HepG2 (cell line): ENCODE measurements around the gene PEA15. TPM values are rescaled to one million over a fixed set of nuclear protein-coding genes. Genes with fewer than 3 reads are reported as not detected.

ENCODE experiments used
- ATAC-seq: fragments of 200-7000 bp; cut with Tn5 transposase; 3 replicates; pipeline ENCODE4 v1.9.1; 2020; ENCODE audit warnings: mild to moderate bottlenecking, moderate library complexity
- BruUV-seq: library from RNA; stranded (reverse); fragments of 400-500 nt; replicated peaks from 2 replicates; lab custom pipeline; 2021; lab: Mats Ljungman, UMichigan
- CTCF ChIA-PET: fragments of 300-600 bp; formaldehyde crosslinking; extraction: SDS; loops from one replicate; lab custom pipeline; 2021; ENCODE audit warnings: low total read pairs, inconsistent platforms, low intra/inter-chr PET ratio; lab: Yijun Ruan, JAX
- POLR2A ChIA-PET: fragments of 350-600 bp; sonication (Branson Sonifier 250); formaldehyde crosslinking; loops from one replicate; lab custom pipeline; 2020; ENCODE audit warnings: antibody characterized with exemption, inconsistent platforms; lab: Yijun Ruan, JAX
- DNase-seq: peaks from one replicate; pipeline ENCODE4 v3.0.0-alpha.2; 2015; ENCODE audit warnings: low spot score
- FAIRE-seq: peaks from 3 replicates; lab custom pipeline; 2011; peaks lifted over from hg19 to GRCh38; lab: Jason Lieb, UNC
- H2AFZ ChIP-seq: one replicate; pipeline ENCODE4 v1.6.1; 2011; ENCODE audit warnings: low read length, inconsistent platforms
- H3K27ac ChIP-seq: fragments of 300-600 bp; 3 replicates; pipeline ENCODE4 v1.8.0; 2011; ENCODE audit warnings: mixed run types, mild to moderate bottlenecking, mixed read lengths, low read length, inconsistent platforms; ENCODE audit not compliant: insufficient read depth; ENCODE audit errors: extremely low read length
- H3K27me3 ChIP-seq, 2 experiments: fragments of 200-600 bp in 1 of 2; 2 replicates in 1 of 2; 3 replicates in 1 of 2; pipeline versions ENCODE4 v1.6.0 to v1.8.0; 2011; ENCODE audit warnings: low read length in 2 of 2, mild to moderate bottlenecking in 2 of 2, moderate library complexity in 2 of 2, inconsistent platforms in 1 of 2; ENCODE audit not compliant: insufficient read depth in 2 of 2, control insufficient read depth in 1 of 2
- H3K36me3 ChIP-seq, 2 experiments: fragments of 200-600 bp in 1 of 2; replicated peaks in 1 of 2; 2 replicates in 1 of 2; 3 replicates in 1 of 2; pipeline versions ENCODE4 v1.5.1 to v1.8.0; 2011; ENCODE audit warnings: low read length in 2 of 2, inconsistent platforms in 1 of 2; ENCODE audit not compliant: insufficient read depth in 2 of 2, control insufficient read depth in 1 of 2
- H3K4me1 ChIP-seq: 2 replicates; pipeline ENCODE4 v1.5.1; 2012; ENCODE audit warnings: low read length, inconsistent platforms; ENCODE audit not compliant: insufficient read depth
- H3K4me2 ChIP-seq: 2 replicates; pipeline ENCODE4 v1.6.0; 2011; ENCODE audit warnings: low read depth, low read length, inconsistent platforms
- H3K4me3 ChIP-seq, 3 experiments: fragments of 200-600 bp in 1 of 3; sonication (generic), shearing (Covaris generic) in 1 of 3; replicated peaks in 1 of 3; 2 replicates each; pipeline ENCODE4 v1.5.1; 2011 to 2016; ENCODE audit warnings: low read length in 3 of 3, inconsistent platforms in 2 of 3, low read depth in 2 of 3, mild to moderate bottlenecking in 2 of 3, control low read depth in 1 of 3, mixed read lengths in 1 of 3; ENCODE audit not compliant: insufficient read depth in 1 of 3
- H3K79me2 ChIP-seq: one replicate; pipeline ENCODE4 v1.6.1; 2011; ENCODE audit warnings: low read length, inconsistent platforms; ENCODE audit not compliant: insufficient read depth
- H3K9ac ChIP-seq: 2 replicates; pipeline ENCODE4 v1.6.0; 2011; ENCODE audit warnings: mild to moderate bottlenecking, low read depth, low read length, inconsistent platforms; ENCODE audit not compliant: insufficient read depth
- H3K9me3 ChIP-seq: 2 replicates; pipeline ENCODE4 v1.5.1; 2012; ENCODE audit warnings: mild to moderate bottlenecking, low read length
- H4K20me1 ChIP-seq: 2 replicates; pipeline ENCODE4 v1.6.0; 2011; ENCODE audit warnings: inconsistent platforms, mild to moderate bottlenecking, low read length, moderate library complexity; ENCODE audit not compliant: insufficient read depth
- CENPT ChIP-seq: sonication (generic); formaldehyde crosslinking; IDR thresholded peaks from 2 replicates; pipeline ENCODE4 v1.8.0; 2022; ENCODE audit warnings: low read depth, mild to moderate bottlenecking, moderate library complexity, missing genetic modification reagents
- EHMT2 ChIP-seq: fragments of 200-600 bp; sonication (generic); IDR thresholded peaks from 2 replicates; pipeline ENCODE4 v1.7.0; 2017; ENCODE audit warnings: antibody characterized with exemption, low read depth, low read length, borderline replicate concordance
- EZH2 ChIP-seq: conservative IDR thresholded peaks from 2 replicates; pipeline ENCODE4 v1.6.1; 2012; ENCODE audit warnings: mild to moderate bottlenecking, low read depth, low read length, moderate library complexity
- GTF2F1 ChIP-seq: fragments of 150-350 bp; IDR thresholded peaks from 2 replicates; pipeline ENCODE4 v1.6.1; 2014; ENCODE audit warnings: low read length
- NFE2L1 ChIP-seq: sonication (generic); formaldehyde crosslinking; IDR thresholded peaks from 2 replicates; pipeline ENCODE4 v1.4.0; 2020; ENCODE audit warnings: missing genetic modification reagents, mild to moderate bottlenecking, borderline replicate concordance
- RBAK ChIP-seq: sonication (generic); formaldehyde crosslinking; IDR thresholded peaks from 2 replicates; pipeline ENCODE4 v1.5.1; 2020; ENCODE audit warnings: mild to moderate bottlenecking, missing genetic modification reagents
- RFX5 ChIP-seq: IDR thresholded peaks from 2 replicates; pipeline ENCODE4 v1.6.1; 2011; ENCODE audit warnings: low read depth, low read length, improper control_type of control experiment
- ZBTB42 ChIP-seq: sonication (generic); formaldehyde crosslinking; IDR thresholded peaks from 2 replicates; pipeline ENCODE4 v1.5.0; 2020; ENCODE audit warnings: mild to moderate bottlenecking, missing genetic modification reagents
- ZMYM2 ChIP-seq: sonication (generic); formaldehyde crosslinking; IDR thresholded peaks from 2 replicates; pipeline ENCODE4 v1.8.0; 2022; ENCODE audit warnings: mild to moderate bottlenecking, missing genetic modification reagents
- ZNF263 ChIP-seq: sonication (generic); formaldehyde crosslinking; IDR thresholded peaks from 2 replicates; pipeline ENCODE4 v1.4.0; 2020; ENCODE audit warnings: missing genetic modification reagents
- ZNF644 ChIP-seq: IDR thresholded peaks from 2 replicates; pipeline ENCODE4 v1.6.1; 2016; ENCODE audit warnings: low read depth
- ZNF879 ChIP-seq: sonication (generic); formaldehyde crosslinking; IDR thresholded peaks from 2 replicates; pipeline ENCODE4 v1.8.1; 2023; ENCODE audit warnings: missing genetic modification reagents
- ZSCAN22 ChIP-seq: sonication (generic); formaldehyde crosslinking; IDR thresholded peaks from 2 replicates; pipeline ENCODE4 v1.4.0; 2020; ENCODE audit warnings: mild to moderate bottlenecking, missing genetic modification reagents
- WGBS: methylation state at CpG from one replicate; pipeline ENCODE4 v1.1.6; 2017; ENCODE audit warnings: low lambda C conversion rate; 5-methylcytosine and 5-hydroxymethylcytosine counted together
- in situ Hi-C: cut with HindIII; loops from 2 replicates; pipeline ENCODE4 v1.10.0; 2017; ENCODE audit warnings: low pct_unique_long_range_greater_than_20kb; ENCODE audit not compliant: extremely low pct_ligation_motif_present
- intact Hi-C: fragments of 100-400 bp; cut with micrococcal nuclease; formaldehyde crosslinking; loops from one replicate; pipeline ENCODE4 v1.10.0; 2022; ENCODE audit not compliant: unreplicated experiment
- polyA plus RNA-seq, 8 experiments: library from polyadenylated mRNA; depleted of rRNA in 3 of 8; stranded (reverse) in 7 of 8; unstranded in 1 of 8; fragments of >200 nt; fragmentation: Illumina TruSeq in 4 of 8; extraction: Trizol in 4 of 8; gene quantifications; 2 replicates each; pipeline versions ENCODE4 v1.2.1 to v1.2.3, GENCODE V29; 2011 to 2016; ENCODE audit warnings: low read depth in 4 of 8, missing spikeins in 1 of 8, mixed read lengths in 1 of 8; ENCODE audit not compliant: insufficient read depth in 1 of 8
- total RNA-seq, 5 experiments: library from RNA; depleted of rRNA; stranded (reverse); fragments of >200 nt; fragmentation: Illumina TruSeq; extraction: Trizol; gene quantifications; 2 replicates each; pipeline ENCODE4 v1.2.3, GENCODE V29; 2016; ENCODE audit warnings: low read depth in 1 of 5
- TF ChIP-seq, protein P1 (sequence below): IDR thresholded peaks from 2 replicates; pipeline ENCODE4 v1.6.1; 2012; ENCODE audit warnings: inconsistent platforms
- TF ChIP-seq, protein P2 (sequence below): IDR thresholded peaks from 2 replicates; pipeline ENCODE4 v1.6.1; 2012; ENCODE audit warnings: low read length, improper control_type of control experiment
- TF ChIP-seq, protein P3 (sequence below): sonication (generic); formaldehyde crosslinking; IDR thresholded peaks from 2 replicates; pipeline ENCODE4 v1.5.0; 2020; ENCODE audit warnings: mild to moderate bottlenecking, missing genetic modification reagents

The PEA15 gene
- total and polyA plus RNA-seq, 2 of the 13 experiments (the other 11 are each of a cell fraction or from before 2014, with no cell fraction given) = 12.1 to 35.2 TPM

DNA sequence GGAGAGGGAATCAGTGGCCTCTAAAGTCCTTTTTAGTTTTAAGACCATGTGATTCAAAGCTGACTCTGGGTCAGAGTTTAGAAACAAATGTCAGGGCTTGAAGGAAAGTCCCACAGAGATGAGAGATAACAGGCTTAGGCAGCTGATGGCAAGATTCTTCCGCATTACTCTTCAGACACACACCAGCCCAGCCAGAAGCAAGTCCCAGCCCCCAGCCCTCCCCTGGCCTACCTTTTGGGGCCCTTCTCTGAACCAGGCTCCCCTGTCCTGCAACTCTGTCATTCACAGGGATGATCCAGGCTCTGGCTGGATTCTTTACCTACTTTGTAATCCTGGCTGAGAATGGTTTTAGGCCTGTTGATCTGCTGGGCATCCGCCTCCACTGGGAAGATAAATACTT, 28.0 kb upstream of the PEA15 start (continued):
- no peak for TF ChIP-seq EHMT2
- no peak for TF ChIP-seq ZNF879 (CRISPR knock-in tag)
- TF ChIP-seq, protein P1, sequence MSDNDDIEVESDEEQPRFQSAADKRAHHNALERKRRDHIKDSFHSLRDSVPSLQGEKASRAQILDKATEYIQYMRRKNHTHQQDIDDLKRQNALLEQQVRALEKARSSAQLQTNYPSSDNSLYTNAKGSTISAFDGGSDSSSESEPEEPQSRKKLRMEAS = no peak
- TF ChIP-seq, protein P2, sequence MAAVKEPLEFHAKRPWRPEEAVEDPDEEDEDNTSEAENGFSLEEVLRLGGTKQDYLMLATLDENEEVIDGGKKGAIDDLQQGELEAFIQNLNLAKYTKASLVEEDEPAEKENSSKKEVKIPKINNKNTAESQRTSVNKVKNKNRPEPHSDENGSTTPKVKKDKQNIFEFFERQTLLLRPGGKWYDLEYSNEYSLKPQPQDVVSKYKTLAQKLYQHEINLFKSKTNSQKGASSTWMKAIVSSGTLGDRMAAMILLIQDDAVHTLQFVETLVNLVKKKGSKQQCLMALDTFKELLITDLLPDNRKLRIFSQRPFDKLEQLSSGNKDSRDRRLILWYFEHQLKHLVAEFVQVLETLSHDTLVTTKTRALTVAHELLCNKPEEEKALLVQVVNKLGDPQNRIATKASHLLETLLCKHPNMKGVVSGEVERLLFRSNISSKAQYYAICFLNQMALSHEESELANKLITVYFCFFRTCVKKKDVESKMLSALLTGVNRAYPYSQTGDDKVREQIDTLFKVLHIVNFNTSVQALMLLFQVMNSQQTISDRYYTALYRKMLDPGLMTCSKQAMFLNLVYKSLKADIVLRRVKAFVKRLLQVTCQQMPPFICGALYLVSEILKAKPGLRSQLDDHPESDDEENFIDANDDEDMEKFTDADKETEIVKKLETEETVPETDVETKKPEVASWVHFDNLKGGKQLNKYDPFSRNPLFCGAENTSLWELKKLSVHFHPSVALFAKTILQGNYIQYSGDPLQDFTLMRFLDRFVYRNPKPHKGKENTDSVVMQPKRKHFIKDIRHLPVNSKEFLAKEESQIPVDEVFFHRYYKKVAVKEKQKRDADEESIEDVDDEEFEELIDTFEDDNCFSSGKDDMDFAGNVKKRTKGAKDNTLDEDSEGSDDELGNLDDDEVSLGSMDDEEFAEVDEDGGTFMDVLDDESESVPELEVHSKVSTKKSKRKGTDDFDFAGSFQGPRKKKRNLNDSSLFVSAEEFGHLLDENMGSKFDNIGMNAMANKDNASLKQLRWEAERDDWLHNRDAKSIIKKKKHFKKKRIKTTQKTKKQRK = no peak
- no peak for TF ChIP-seq ZNF644 (CRISPR knock-in tag)
- TF ChIP-seq ZNF263 (CRISPR knock-in tag) = no peak
- TF ChIP-seq, all 625 proteins: peak for 0

DNA sequence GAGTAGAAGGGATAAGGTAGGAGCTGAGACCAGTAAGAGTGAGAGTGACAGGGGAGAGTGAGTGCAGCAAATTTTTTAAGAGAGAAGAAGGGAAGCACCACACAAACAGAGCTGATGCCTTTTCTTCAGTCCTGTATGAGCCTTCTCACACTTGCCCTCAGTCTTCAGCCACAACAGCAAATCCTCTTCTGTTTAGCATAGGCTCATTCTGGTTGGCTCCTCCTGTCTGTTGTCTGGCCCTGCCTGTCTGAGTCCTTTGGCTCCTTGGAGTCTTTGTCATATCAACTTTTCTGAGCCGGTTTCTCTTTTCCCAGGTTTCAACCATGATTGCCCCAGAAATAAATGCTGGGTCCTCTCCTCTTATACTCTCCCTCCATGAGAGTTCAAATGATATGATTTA, 27.5 kb upstream of the PEA15 start:
- Histone ChIP-seq H3K27me3 (peaks cover 4 to 28% of the 10 kb centered on the region in 2 experiments; a peak in 4 of 5 replicates), H3K27ac (no peak overlapping the region), H2AFZ (no peak overlapping the region), H3K36me3 (no peaks in the 10 kb centered on the region), H3K9ac (no peak overlapping the region), H3K79me2 (no peaks in the 10 kb centered on the region), H3K4me2 (no peak overlapping the region), H3K9me3 (no peaks in the 10 kb centered on the region), H4K20me1 (no peaks in the 10 kb centered on the region), H3K4me3 (no peak overlapping the region), H3K4me1 (peaks cover 15% of the 10 kb centered on the region; the same call in 1 of the 2 replicates)
- BruUV-seq = no TSS peak
- POLR2A ChIA-PET = no interaction called here
- no peak for FAIRE-seq
- no peak for DNase-seq
- WGBS = 82% methylated on average over 1 of the region's 1 CpG
- intact Hi-C loops (no loop called here), in situ Hi-C loops (no loop called here)
- CTCF ChIA-PET = no interaction called here
- ATAC-seq = no peak
- TF ChIP-seq ZSCAN22 = no peak
- TF ChIP-seq NFE2L1 (CRISPR knock-in tag) = no peak
- no peak for TF ChIP-seq RFX5
- TF ChIP-seq GTF2F1 = no peak
- no peak for TF ChIP-seq ZMYM2 (CRISPR knock-in tag)
- no peak for TF ChIP-seq CENPT (CRISPR knock-in tag)
- TF ChIP-seq ZBTB42 (CRISPR knock-in tag) = no peak
- TF ChIP-seq RBAK (CRISPR knock-in tag) = no peak
- TF ChIP-seq EZH2 = no peak
- TF ChIP-seq, protein P3, sequence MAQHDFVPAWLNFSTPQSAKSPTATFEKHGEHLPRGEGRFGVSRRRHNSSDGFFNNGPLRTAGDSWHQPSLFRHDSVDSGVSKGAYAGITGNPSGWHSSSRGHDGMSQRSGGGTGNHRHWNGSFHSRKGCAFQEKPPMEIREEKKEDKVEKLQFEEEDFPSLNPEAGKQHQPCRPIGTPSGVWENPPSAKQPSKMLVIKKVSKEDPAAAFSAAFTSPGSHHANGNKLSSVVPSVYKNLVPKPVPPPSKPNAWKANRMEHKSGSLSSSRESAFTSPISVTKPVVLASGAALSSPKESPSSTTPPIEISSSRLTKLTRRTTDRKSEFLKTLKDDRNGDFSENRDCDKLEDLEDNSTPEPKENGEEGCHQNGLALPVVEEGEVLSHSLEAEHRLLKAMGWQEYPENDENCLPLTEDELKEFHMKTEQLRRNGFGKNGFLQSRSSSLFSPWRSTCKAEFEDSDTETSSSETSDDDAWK (CRISPR knock-in tag) = no peak
